Neural cell (in vitro differentiated cells): ENCODE results near the gene ACOXL.

ENCODE experiments used
- CTCF ChIP-seq: fragments of 450-650 bp; IDR thresholded peaks from 2 replicates; pipeline ENCODE4 v1.5.1; 2014; ENCODE audit warnings: antibody characterized with exemption, mild to moderate bottlenecking, moderate library complexity; ENCODE audit not compliant: poor library complexity, severe bottlenecking
- EZH2 ChIP-seq: fragments of 200-600, 300-800 bp; shearing (Covaris generic), sonication (generic); IDR thresholded peaks from 2 replicates; pipeline ENCODE4 v1.6.1; 2014; ENCODE audit warnings: antibody characterized with exemption, low read length, borderline replicate concordance, mild to moderate bottlenecking; ENCODE audit not compliant: insufficient read depth, poor library complexity, severe bottlenecking
- MXI1 ChIP-seq: fragments of 450-650 bp; conservative IDR thresholded peaks from 2 replicates; pipeline ENCODE4 v1.6.1; 2014; ENCODE audit warnings: antibody characterized with exemption, mild to moderate bottlenecking; ENCODE audit not compliant: poor library complexity, severe bottlenecking
- RAD21 ChIP-seq: fragments of 450-650 bp; conservative IDR thresholded peaks from 2 replicates; pipeline ENCODE4 v1.6.1; 2014; ENCODE audit warnings: antibody characterized with exemption, mild to moderate bottlenecking, moderate library complexity
- REST ChIP-seq: IDR thresholded peaks from 2 replicates; pipeline ENCODE4 v1.6.1; 2012; ENCODE audit warnings: borderline replicate concordance
- SMC3 ChIP-seq: fragments of 450-650 bp; conservative IDR thresholded peaks from 2 replicates; pipeline ENCODE4 v1.6.1; 2014; ENCODE audit warnings: antibody characterized with exemption, mild to moderate bottlenecking, moderate library complexity; ENCODE audit not compliant: poor library complexity

- no peak for TF ChIP-seq CTCF
- TF ChIP-seq RAD21, result no peak
- no peak for TF ChIP-seq REST
- TF ChIP-seq MXI1, result no peak
- no peak for TF ChIP-seq SMC3
- TF ChIP-seq EZH2, result no peak
Observed at GRCh38 chr2:111149882-111150455, 417.6 kb downstream of the ACOXL start.
